Measurements from ENCODE around the gene PKIG. TPM values are rescaled to one million over a fixed set of nuclear protein-coding genes. Genes with fewer than 3 reads are reported as not detected.
"Not testable (repeated sequence)": the region's sequence is repeated elsewhere in the genome, so short reads cannot be mapped to it uniquely, and the experiment has no call there.

Gene PKIG
- total RNA-seq, 1 experiment from 2014 or later = 20.1 TPM

DNA sequence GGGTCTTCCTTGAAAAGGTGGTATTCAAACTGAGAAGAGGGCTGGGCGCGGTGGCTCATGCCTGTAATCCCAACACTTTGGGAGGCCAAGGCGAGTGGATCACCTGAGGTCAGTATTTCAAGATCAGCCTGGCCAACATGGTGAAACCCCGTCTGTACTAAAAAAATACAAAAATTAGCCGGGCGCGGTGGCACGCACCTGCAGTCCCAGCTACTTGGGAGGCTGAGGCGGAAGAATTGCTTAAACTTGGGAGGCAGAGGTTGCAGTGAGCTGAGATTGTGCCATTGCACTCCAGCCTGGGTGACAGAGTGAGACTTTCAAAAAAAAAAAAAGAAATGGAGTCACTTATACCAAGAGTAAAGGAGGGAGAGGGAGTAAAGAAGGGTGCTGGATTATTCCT lies 5.9 kb downstream of the PKIG start:
- H2AFZ ChIP-seq (ENCODE audit: low read depth, low read length, poor library complexity, severe bottlenecking); H3K9me2 ChIP-seq (ENCODE audit: insufficient read depth); H4K20me1 ChIP-seq (ENCODE audit: insufficient read depth); H3K4me2 ChIP-seq (ENCODE audit: low read length); H3K36me3 ChIP-seq (ENCODE audit: control insufficient read depth in 1 of 2, insufficient read depth in 2 of 2, low read length in 2 of 2); H3K4me3 ChIP-seq (replicated peaks in 1 of 2; ENCODE audit: low read depth in 1 of 2, low read length in 2 of 2); RAD21 ChIA-PET (ENCODE audit: low non-redundant PET in 1 of 2, low total read pairs in 2 of 2, uncharacterized antibody in 2 of 2, unreplicated experiment in 2 of 2); H3K9me3 ChIP-seq (ENCODE audit: control insufficient read depth in 1 of 2, insufficient read depth in 1 of 2, low read depth in 1 of 2, low read length in 2 of 2); POLR2A ChIA-PET; H3K9ac ChIP-seq (ENCODE audit: low read length); H3K27ac ChIP-seq (ENCODE audit: low read depth, low read length); BruUV-seq (replicated peaks); H3K27me3 ChIP-seq (ENCODE audit: insufficient read depth, low read length); DNase-seq (ENCODE audit: low read depth, low spot score); ATAC-seq; intact Hi-C loops (cut with micrococcal nuclease); H3K4me1 ChIP-seq (ENCODE audit: control insufficient read depth in 1 of 2, insufficient read depth in 2 of 2, low read length in 2 of 2); H3K79me2 ChIP-seq (ENCODE audit: insufficient read depth, low read length): not testable (repeated sequence)
- CTCF ChIA-PET = interaction anchor here (1.4 kb wide), 1 partner anchor 12 kb away, joined by 3 read pairs; no protein-coding TSS in a partner anchor

- ChIA-PET RAD21 (ENCODE audit: low non-redundant PET in 1 of 2, low total read pairs in 2 of 2, uncharacterized antibody in 2 of 2, unreplicated experiment in 2 of 2) (no interaction called here), CTCF (no interaction called here), POLR2A (no interaction called here)
- DNase-seq (ENCODE audit: low read depth, low spot score) (no peak), ATAC-seq (no peak)
- Histone ChIP-seq H3K9me2 (ENCODE audit: insufficient read depth) (no peaks in the 10 kb centered on the region), H3K9me3 (ENCODE audit: control insufficient read depth in 1 of 2, insufficient read depth in 1 of 2, low read depth in 1 of 2, low read length in 2 of 2) (no peaks in the 10 kb centered on the region), H4K20me1 (ENCODE audit: insufficient read depth) (no peaks in the 10 kb centered on the region), H3K36me3 (ENCODE audit: control insufficient read depth in 1 of 2, insufficient read depth in 2 of 2, low read length in 2 of 2) (no peaks in the 10 kb centered on the region; a peak in 1 of 4 replicates), H3K27me3 (ENCODE audit: insufficient read depth, low read length) (no peaks in the 10 kb centered on the region), H3K4me2 (ENCODE audit: low read length) (no peak overlapping the region), H3K4me1 (ENCODE audit: control insufficient read depth in 1 of 2, insufficient read depth in 2 of 2, low read length in 2 of 2) (no peaks in the 10 kb centered on the region), H3K27ac (ENCODE audit: low read depth, low read length) (no peak overlapping the region), H2AFZ (ENCODE audit: low read depth, low read length, poor library complexity, severe bottlenecking) (no peak overlapping the region), H3K4me3 (replicated peaks in 1 of 2; ENCODE audit: low read depth in 1 of 2, low read length in 2 of 2) (no peak overlapping the region), H3K9ac (ENCODE audit: low read length) (no peak overlapping the region), H3K79me2 (ENCODE audit: insufficient read depth, low read length) (no peaks in the 10 kb centered on the region)
- intact Hi-C loops (cut with micrococcal nuclease) = no loop called here
- no peak for TF ChIP-seq EZH2phosphoT487 (IDR thresholded peaks at IDR 0.05; ENCODE audit: borderline replicate concordance)
- TF ChIP-seq EGR1 (IDR thresholded peaks at IDR 0.05; ENCODE audit: low read depth) = no peak
- no peak for TF ChIP-seq FOSL1 (IDR thresholded peaks at IDR 0.05; ENCODE audit: low read depth)
- TF ChIP-seq MAX (IDR thresholded peaks at IDR 0.05) = no peak
- no peak for TF ChIP-seq CBX3 (IDR thresholded peaks at IDR 0.05; ENCODE audit: low read depth)
- TF ChIP-seq RAD21 (IDR thresholded peaks at IDR 0.05; ENCODE audit: low read depth) = no peak
- TF ChIP-seq YY1 (IDR thresholded peaks at IDR 0.05; ENCODE audit: extremely low read depth, insufficient replicate concordance, low read depth, low read length) = no peak
- no peak for TF ChIP-seq SP1 (IDR thresholded peaks at IDR 0.05; ENCODE audit: low read depth)
- no peak for TF ChIP-seq POLR2A (IDR thresholded peaks at IDR 0.05; ENCODE audit: borderline replicate concordance, extremely low read depth, insufficient read depth, insufficient read length)
- TF ChIP-seq SIN3A (IDR thresholded peaks at IDR 0.05; ENCODE audit: low read depth) = no peak
- no peak for TF ChIP-seq ZFX (IDR thresholded peaks at IDR 0.05)
- no peak for TF ChIP-seq SRF (IDR thresholded peaks at IDR 0.05; ENCODE audit: low read depth)
- TF ChIP-seq ELF1 (IDR thresholded peaks at IDR 0.05; ENCODE audit: borderline replicate concordance, low read depth) = no peak
- no peak for TF ChIP-seq CTCF (IDR thresholded peaks at IDR 0.05 in 2 of 3, conservative IDR thresholded peaks at IDR 0.05 in 1 of 3; ENCODE audit: borderline replicate concordance in 1 of 3, insufficient read depth in 1 of 3, low read depth in 2 of 3, low read length in 2 of 3)
- TF ChIP-seq, protein P1, sequence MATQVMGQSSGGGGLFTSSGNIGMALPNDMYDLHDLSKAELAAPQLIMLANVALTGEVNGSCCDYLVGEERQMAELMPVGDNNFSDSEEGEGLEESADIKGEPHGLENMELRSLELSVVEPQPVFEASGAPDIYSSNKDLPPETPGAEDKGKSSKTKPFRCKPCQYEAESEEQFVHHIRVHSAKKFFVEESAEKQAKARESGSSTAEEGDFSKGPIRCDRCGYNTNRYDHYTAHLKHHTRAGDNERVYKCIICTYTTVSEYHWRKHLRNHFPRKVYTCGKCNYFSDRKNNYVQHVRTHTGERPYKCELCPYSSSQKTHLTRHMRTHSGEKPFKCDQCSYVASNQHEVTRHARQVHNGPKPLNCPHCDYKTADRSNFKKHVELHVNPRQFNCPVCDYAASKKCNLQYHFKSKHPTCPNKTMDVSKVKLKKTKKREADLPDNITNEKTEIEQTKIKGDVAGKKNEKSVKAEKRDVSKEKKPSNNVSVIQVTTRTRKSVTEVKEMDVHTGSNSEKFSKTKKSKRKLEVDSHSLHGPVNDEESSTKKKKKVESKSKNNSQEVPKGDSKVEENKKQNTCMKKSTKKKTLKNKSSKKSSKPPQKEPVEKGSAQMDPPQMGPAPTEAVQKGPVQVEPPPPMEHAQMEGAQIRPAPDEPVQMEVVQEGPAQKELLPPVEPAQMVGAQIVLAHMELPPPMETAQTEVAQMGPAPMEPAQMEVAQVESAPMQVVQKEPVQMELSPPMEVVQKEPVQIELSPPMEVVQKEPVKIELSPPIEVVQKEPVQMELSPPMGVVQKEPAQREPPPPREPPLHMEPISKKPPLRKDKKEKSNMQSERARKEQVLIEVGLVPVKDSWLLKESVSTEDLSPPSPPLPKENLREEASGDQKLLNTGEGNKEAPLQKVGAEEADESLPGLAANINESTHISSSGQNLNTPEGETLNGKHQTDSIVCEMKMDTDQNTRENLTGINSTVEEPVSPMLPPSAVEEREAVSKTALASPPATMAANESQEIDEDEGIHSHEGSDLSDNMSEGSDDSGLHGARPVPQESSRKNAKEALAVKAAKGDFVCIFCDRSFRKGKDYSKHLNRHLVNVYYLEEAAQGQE (IDR thresholded peaks at IDR 0.05; ENCODE audit: low read depth) = no peak
- BruUV-seq (replicated peaks) = no TSS peak
These were observed 7.2 kb downstream of the PKIG start for GRCh38 chr20:44589537-44589936.
